Ascending aorta (tissue), 2 donors: Measurements from ENCODE around the gene SLC15A1. TPM values are rescaled to one million over a fixed set of nuclear protein-coding genes. Genes with fewer than 3 reads are reported as not detected.

ENCODE experiments used
- DNase-seq, 2 donors: peaks; one replicate each; pipeline ENCODE4 v3.0.0-alpha.2; 2019; ENCODE audit warnings: low spot score in 2 of 2
- H3K27ac ChIP-seq, 2 donors: fragments of 200-600 bp; sonication (generic); one replicate each; pipeline ENCODE4 v1.5.1; 2016 to 2017; ENCODE audit warnings: mild to moderate bottlenecking in 1 of 2
- H3K27me3 ChIP-seq: fragments of 200-600 bp; sonication (generic); one replicate; pipeline ENCODE4 v1.5.1; 2017
- H3K36me3 ChIP-seq, 2 donors: fragments of 200-600 bp; sonication (generic); one replicate each; pipeline ENCODE4 v1.5.1; 2016
- H3K4me1 ChIP-seq, 2 donors: fragments of 200-600 bp; sonication (generic); one replicate each; pipeline ENCODE4 v1.5.1; 2016 to 2017; ENCODE audit warnings: mild to moderate bottlenecking in 1 of 2
- H3K4me3 ChIP-seq, 2 donors: fragments of 200-600 bp; sonication (generic); one replicate each; pipeline ENCODE4 v1.5.1; 2016 to 2017; ENCODE audit warnings: mild to moderate bottlenecking in 1 of 2
- H3K9me3 ChIP-seq, 2 donors: fragments of 200-600 bp; sonication (generic); one replicate each; pipeline ENCODE4 v1.5.1; 2016
- intact Hi-C: fragments of 100-400 bp; cut with DNase I; formaldehyde crosslinking; loops from one replicate; pipeline ENCODE4 v1.15.1; 2023
- total RNA-seq: library from RNA; depleted of rRNA; stranded (reverse); fragments of >200 nt; gene quantifications from one replicate; pipeline ENCODE4 v1.1.0, GENCODE V29; 2016
- TF ChIP-seq, protein P1 (sequence below), 3 experiments: fragments of 200-600 bp in 2 of 3; fragments of 450-650 bp in 1 of 3; sonication (generic) in 2 of 3; IDR thresholded peaks; one replicate each; pipeline ENCODE4 v1.5.1; 2016 to 2019; ENCODE audit warnings: antibody characterized with exemption in 3 of 3, mild to moderate bottlenecking in 1 of 3, moderate library complexity in 1 of 3

The SLC15A1 gene
- total RNA-seq, 1 donor from 2014 or later: not detected

GRCh38 chr13:98650396-98651107 lies 101.9 kb downstream of the SLC15A1 start:
- Histone ChIP-seq H3K4me1 (no peaks in the 10 kb centered on the region), H3K9me3 (no peaks in the 10 kb centered on the region), H3K27me3 (no peaks in the 10 kb centered on the region), H3K27ac (no peak overlapping the region), H3K36me3 (no peaks in the 10 kb centered on the region), H3K4me3 (no peak overlapping the region)
- TF ChIP-seq, protein P1, sequence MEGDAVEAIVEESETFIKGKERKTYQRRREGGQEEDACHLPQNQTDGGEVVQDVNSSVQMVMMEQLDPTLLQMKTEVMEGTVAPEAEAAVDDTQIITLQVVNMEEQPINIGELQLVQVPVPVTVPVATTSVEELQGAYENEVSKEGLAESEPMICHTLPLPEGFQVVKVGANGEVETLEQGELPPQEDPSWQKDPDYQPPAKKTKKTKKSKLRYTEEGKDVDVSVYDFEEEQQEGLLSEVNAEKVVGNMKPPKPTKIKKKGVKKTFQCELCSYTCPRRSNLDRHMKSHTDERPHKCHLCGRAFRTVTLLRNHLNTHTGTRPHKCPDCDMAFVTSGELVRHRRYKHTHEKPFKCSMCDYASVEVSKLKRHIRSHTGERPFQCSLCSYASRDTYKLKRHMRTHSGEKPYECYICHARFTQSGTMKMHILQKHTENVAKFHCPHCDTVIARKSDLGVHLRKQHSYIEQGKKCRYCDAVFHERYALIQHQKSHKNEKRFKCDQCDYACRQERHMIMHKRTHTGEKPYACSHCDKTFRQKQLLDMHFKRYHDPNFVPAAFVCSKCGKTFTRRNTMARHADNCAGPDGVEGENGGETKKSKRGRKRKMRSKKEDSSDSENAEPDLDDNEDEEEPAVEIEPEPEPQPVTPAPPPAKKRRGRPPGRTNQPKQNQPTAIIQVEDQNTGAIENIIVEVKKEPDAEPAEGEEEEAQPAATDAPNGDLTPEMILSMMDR (IDR thresholded peaks at IDR 0.05): no peak
- no peak for DNase-seq
- intact Hi-C loops: no loop called here

DNA sequence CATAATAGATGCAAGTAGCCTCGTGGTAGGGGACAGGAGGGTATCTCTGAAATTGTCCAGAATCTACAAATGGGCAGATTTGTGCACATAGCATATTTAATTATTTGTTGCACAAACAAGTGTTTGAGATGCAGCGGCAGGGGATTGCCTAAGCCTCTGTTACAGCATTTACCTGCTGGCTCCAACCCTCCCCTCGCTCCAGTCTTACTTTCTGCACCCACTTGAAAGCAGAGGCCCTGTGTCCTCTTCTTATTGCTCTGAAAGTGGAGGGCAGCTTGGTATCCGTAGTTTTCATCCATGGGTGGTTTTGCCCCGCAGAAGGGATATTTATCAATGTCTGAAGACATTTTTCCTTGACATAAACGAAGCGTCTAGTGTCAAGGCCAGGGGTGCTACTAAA lies 102.6 kb downstream of the SLC15A1 start:
- Histone ChIP-seq H3K9me3 (no peaks in the 10 kb centered on the region), H3K27me3 (no peaks in the 10 kb centered on the region), H3K27ac (no peak overlapping the region), H3K4me1 (no peaks in the 10 kb centered on the region), H3K4me3 (no peak overlapping the region), H3K36me3 (no peaks in the 10 kb centered on the region)
- intact Hi-C loops: no loop called here
- DNase-seq: no peak
- TF ChIP-seq, protein P1 (IDR thresholded peaks at IDR 0.05): no peak

DNA sequence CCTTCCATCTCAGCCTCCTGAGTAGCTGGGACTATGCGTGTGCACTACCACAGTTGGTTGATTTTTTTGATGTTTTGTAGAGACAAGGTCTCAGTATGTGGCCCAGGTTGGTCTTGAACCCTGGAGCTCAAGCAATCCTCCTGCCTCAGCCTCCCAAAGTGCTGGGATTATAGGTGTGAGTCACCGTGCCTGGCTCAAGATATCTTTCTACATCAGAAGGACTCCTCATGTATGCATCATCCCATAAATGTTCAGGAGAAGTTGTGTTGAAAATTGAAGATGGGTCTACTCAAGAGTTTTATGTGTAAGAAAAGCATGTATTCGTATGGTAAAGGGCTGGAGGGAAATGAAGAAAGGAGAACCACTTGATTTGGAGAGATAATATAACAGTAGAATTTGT lies 103.8 kb downstream of the SLC15A1 start:
- intact Hi-C loops: no loop called here
- no peak overlapping the region for H3K27ac ChIP-seq
- H3K4me3 ChIP-seq: no peak overlapping the region
- H3K9me3 ChIP-seq: no peaks in the 10 kb centered on the region
- no peak for DNase-seq
- H3K27me3 ChIP-seq: no peaks in the 10 kb centered on the region
- TF ChIP-seq, protein P1 (IDR thresholded peaks at IDR 0.05): no peak
- H3K36me3 ChIP-seq: no peaks in the 10 kb centered on the region
- H3K4me1 ChIP-seq: no peaks in the 10 kb centered on the region

GRCh38 chr13:98648141-98648540 lies 104.3 kb downstream of the SLC15A1 start:
- H3K9me3 ChIP-seq: no peaks in the 10 kb centered on the region
- DNase-seq: no peak
- TF ChIP-seq, protein P1 (IDR thresholded peaks at IDR 0.05): no peak
- intact Hi-C loops: no loop called here
- no peak overlapping the region for H3K27ac ChIP-seq
- no peaks in the 10 kb centered on the region for H3K27me3 ChIP-seq
- no peaks in the 10 kb centered on the region for H3K36me3 ChIP-seq
- H3K4me1 ChIP-seq: no peaks in the 10 kb centered on the region
- H3K4me3 ChIP-seq: no peak overlapping the region

- Histone ChIP-seq H3K27ac (no peak overlapping the region), H3K9me3 (no peaks in the 10 kb centered on the region), H3K4me3 (no peak overlapping the region), H3K36me3 (no peaks in the 10 kb centered on the region), H3K4me1 (no peaks in the 10 kb centered on the region), H3K27me3 (no peaks in the 10 kb centered on the region)
- TF ChIP-seq, protein P1 (IDR thresholded peaks at IDR 0.05): no peak
- intact Hi-C loops: no loop called here
- DNase-seq: no peak
Observed at GRCh38 chr13:98647121-98647520, 105.4 kb downstream of the SLC15A1 start.

DNA sequence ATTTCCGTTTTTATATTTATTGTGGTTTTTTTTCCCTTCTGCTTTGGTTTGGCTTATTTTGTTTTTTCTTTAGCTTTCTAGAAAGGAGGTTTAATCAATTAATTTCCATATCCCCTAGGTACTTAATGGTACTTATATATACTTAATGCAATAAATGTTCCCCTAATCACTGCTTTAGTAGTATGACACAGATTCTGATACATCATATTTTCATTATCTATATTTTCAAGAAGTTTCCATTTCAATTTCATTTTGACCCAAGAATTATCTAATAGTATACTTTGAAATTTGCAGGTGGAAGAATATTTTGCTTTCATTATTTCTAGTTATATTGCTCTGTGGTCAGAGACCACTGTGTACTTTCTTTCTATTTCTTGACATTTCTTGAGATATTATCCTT lies 109.0 kb downstream of the SLC15A1 start:
- TF ChIP-seq, protein P1 (IDR thresholded peaks at IDR 0.05): no peak
- Histone ChIP-seq H3K36me3 (no peaks in the 10 kb centered on the region), H3K9me3 (no peaks in the 10 kb centered on the region), H3K27ac (no peak overlapping the region), H3K27me3 (no peaks in the 10 kb centered on the region), H3K4me3 (no peak overlapping the region), H3K4me1 (no peaks in the 10 kb centered on the region)
- DNase-seq: no peak
- intact Hi-C loops: no loop called here
